ENCODE data around the gene TMEM151B.
"Not testable (repeated sequence)": the region's sequence is repeated elsewhere in the genome, so short reads cannot be mapped to it uniquely, and the experiment has no call there.

The TMEM151B gene

GRCh38 chr6:44269921-44270525, at the start of gene TMEM151B:
Gene TMEM151B, plus strand, starts transcription at chr6:44270450. Its CDS starts 293 bp downstream, at chr6:44270743.
- DNase-seq, result peak; percentile 6 to 52 (median 38)

DNA sequence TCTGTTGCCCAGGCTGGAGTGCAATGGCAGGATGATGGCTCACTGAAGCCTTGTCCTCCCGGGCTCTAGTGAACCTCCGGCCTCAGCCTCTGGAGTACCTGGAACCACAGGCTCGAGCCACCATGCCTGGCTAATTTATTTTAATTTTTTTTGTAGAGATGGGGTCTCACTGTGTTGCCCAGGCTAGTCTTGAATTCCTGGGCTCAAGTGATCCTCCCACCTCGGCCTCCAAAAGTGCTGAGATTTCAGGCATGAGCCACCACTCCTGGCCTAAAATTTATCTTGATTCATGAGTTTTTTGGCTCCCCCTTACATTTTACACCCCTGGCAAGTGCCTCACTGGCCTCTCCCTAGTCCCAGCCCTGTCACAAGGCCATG, 49.3 kb upstream of the TMEM151B start:
- no peak for DNase-seq

- DNase-seq, result peak in 1 of 3 experiments; percentile 35
Observed at GRCh38 chr6:44221291-44221960, 48.8 kb upstream of the TMEM151B start.

DNA sequence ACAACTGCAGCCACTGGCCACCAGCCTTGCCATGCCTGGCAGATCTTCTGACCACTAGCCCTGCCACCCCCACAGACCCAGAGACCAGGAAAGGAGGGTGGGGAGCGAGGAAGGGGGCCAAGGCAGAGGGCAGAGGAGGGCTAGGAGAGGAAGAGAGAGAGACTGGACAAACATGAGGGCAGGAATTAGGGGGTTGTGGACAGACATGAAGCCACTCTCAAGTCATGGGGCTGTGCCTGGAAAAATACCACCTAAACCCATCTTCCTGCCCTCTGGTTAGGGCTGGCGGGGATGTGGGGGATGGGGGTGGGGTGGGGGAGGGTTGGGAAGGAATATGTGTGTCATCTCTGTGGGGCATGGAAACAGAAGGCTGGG, 48.3 kb upstream of the TMEM151B start:
- no peak for DNase-seq

GRCh38 chr6:44222486-44223318, 47.5 kb upstream of the TMEM151B start:
- peak in 1 of 3 experiments; percentile 61 for DNase-seq

GRCh38 chr6:44223319-44224028, 46.8 kb upstream of the TMEM151B start, which contains the start of gene SLC29A1:
Gene SLC29A1, plus strand, starts transcription at chr6:44223595. Its CDS starts 3,719 bp downstream, at chr6:44227314.
- peak; percentile 67 to 82 (median 70) for DNase-seq

DNA sequence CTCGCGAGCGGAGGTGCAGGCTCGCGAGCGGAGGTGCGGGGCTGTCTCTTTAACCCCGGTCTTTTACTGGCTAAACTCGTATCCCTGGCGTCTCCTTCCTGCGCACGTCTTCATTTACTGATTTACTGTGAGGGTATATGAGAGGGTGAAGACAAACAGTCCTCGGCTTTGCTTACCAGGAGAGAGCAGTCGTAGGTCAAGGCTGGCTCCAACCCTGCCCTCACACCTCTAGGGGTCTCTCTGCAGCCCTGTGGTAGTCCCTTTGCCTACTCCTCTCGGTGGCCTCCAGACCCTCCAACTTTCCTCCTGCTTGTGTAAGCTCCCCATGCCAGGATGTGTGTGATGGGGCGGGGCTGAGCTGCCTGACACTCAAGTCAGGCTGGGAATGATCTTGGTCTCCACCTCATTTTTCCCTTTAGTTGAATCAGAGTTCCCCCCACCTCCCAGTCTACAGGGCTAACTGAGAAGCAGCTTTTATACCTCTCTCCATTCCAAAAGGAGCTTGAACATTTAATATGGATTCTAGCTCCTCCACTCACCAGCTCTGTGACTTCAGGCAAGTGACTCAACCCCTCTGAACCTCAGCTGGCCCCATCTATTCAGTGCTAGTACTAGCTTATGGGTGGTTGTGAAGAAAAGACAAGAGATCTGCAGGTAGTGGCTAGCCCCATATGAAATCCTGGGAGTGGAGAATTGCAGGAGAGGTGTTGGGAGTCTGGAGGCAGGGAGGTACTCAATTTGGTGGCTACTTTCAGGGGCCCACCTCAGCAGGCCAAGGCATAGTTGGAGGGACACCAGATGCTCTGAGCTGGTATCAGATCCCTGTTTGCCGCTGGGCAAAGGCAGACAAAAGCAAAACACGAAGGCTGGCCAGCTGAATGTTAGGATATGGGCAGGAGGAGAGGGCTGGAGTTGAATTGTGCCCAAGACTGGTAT, 46.0 kb upstream of the TMEM151B start:
- peak in 2 of 3 experiments; percentile 10 to 73 for DNase-seq

- no peak for DNase-seq
Observed at GRCh38 chr6:44224965-44225305, 45.3 kb upstream of the TMEM151B start.

GRCh38 chr6:44225579-44226325, 44.5 kb upstream of the TMEM151B start:
- DNase-seq, result peak in 2 of 3 experiments; percentile 12 to 30

GRCh38 chr6:44226368-44227147, 43.7 kb upstream of the TMEM151B start:
- no peak for DNase-seq

DNA sequence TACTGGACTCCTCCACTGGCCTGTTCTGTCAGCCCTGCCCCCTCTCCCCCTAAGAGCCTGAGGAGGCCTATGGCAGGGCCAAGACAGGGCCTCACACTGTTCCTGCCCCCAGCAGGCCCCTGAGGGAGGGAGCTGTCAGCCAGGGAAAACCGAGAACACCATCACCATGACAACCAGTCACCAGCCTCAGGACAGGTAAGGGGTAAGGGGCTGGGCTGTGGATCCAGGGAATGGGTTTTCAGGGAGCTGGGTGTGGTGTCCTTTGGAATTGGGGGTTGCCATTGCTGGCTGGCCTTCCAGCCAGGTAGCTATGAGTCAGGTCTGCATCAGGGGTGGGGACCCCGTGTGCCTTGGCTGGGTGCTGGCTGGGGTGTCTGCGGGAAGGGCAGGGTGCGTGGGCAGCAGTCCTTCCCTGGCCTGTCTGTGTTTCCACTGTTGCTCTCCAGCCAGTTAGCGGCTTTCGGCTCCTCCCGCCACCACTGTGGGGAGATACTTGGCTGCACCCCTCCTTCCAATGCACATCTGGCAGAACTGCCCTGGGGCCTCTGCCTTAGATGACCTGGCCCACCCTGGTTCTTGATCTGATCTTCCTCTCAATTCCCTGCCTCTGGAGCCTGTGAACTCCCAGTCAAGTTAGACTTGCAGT, 43.0 kb upstream of the TMEM151B start:
- DNase-seq, result no peak

DNA sequence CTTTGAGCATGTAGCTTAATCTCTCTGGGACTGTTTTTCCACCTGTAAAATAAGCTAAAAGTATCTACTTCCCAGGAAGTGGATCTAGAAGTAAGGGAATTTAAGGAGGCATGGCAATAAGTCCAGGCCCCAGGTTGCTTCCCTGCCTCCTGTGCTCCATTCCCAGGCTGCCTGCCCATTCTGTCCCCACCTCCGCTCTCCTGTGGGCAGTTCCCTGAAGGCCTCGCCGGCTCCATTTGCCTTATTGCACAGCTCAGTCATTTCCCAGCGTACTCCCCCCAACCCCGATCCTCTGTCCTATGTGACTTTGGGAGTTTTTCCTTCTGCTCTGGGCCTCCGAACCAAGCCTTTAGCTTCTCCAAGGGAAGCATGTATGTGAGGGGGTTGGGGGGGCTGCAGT, 42.2 kb upstream of the TMEM151B start:
- DNase-seq, result no peak

DNA sequence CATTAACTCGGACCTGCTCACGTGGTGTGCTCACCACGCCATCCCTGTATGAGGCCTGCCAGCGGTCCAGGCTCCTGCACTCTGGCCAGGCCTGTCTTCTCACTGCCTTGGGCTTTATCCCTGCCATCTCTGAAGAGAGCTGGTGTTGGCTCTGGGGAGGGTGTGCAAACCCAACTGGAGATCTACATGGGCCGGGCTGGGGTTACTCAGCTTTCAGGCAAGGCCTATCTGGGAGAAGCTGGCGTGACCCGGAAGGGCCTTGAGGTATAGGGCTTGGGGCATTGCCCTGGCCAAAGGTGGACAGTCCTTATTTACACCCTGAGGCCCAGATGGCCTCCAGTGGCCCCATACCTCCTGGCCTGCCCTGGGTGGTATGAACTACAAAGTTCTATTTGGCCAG, 41.8 kb upstream of the TMEM151B start:
- no peak for DNase-seq

- no peak for DNase-seq
Observed at GRCh38 chr6:44228836-44229235, 41.4 kb upstream of the TMEM151B start.

DNA sequence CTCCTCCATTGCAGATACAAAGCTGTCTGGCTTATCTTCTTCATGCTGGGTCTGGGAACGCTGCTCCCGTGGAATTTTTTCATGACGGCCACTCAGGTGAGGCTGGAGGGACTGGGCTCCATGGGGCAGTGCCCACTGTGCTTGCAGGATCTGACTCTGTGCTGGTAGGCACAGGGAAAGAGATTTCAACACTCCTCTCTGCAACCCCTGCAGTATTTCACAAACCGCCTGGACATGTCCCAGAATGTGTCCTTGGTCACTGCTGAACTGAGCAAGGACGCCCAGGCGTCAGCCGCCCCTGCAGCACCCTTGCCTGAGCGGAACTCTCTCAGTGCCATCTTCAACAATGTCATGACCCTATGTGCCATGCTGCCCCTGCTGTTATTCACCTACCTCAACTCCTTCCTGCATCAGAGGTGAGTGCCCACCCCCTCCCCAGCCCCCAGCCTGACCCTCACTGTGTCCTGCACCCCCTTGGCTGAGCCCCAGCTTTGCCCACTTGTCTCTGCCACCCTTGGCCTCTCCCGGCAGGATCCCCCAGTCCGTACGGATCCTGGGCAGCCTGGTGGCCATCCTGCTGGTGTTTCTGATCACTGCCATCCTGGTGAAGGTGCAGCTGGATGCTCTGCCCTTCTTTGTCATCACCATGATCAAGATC, 40.7 kb upstream of the TMEM151B start:
- no peak for DNase-seq

GRCh38 chr6:44230034-44230675, 40.1 kb upstream of the TMEM151B start:
- no peak for DNase-seq

DNA sequence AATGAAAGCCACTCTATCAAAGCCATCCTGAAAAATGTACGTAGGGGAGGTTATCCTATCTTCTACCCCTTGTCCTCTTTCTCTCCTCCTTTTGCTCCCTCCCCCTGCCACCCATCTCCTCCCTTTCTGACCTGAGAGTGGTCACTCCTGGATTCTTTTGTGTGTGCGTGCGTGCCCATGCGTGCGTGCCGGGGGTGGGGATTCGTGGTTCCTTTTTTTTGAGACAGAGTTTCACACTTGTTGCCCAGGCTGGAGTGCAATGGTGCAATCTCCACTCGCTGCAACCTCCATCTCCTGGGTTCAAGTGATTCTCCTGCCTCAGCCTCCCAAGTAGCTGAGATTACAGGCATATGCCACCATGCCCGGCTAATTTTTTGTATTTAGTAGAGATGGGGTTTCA, 38.8 kb upstream of the TMEM151B start:
- not testable (repeated sequence) for DNase-seq

- DNase-seq, result no peak
Observed at GRCh38 chr6:44232676-44233566, 37.3 kb upstream of the TMEM151B start.
